OCI-LY3 (cell line): ENCODE measurements around the gene NKX6-1.

Source experiments
- H2AFZ ChIP-seq: fragments of 200-600, 300-600 bp; shearing (Covaris generic); 2 replicates; pipeline ENCODE4 v1.6.0; 2014; ENCODE audit warnings: antibody characterized with exemption, low read depth, low read length
- H3K27ac ChIP-seq: fragments of 200-600, 300-600 bp; sonication (generic); 2 replicates; pipeline ENCODE4 v1.5.1; 2014; ENCODE audit warnings: mild to moderate bottlenecking, low read length, moderate library complexity, mixed read lengths
- H3K27me3 ChIP-seq: fragments of 200-600, 300-600 bp; sonication (generic); 2 replicates; pipeline ENCODE4 v1.6.1; 2014; ENCODE audit warnings: low read depth, low read length, mixed read lengths
- H3K36me3 ChIP-seq: fragments of 200-600, 300-600 bp; sonication (generic); replicated peaks from 2 replicates; pipeline ENCODE3; 2014; ENCODE audit warnings: low read depth, low read length, mixed read lengths
- H3K4me1 ChIP-seq: fragments of 300-600, 200-600 bp; sonication (generic); 2 replicates; pipeline ENCODE4 v1.6.1; 2014; ENCODE audit warnings: low read length, mixed read lengths
- H3K4me2 ChIP-seq: fragments of 200-600, 300-600 bp; sonication (generic); 2 replicates; pipeline ENCODE4 v1.6.1; 2014; ENCODE audit warnings: low read length, mixed read lengths
- H3K4me3 ChIP-seq: fragments of 300-600, 200-600 bp; sonication (generic); 2 replicates; pipeline ENCODE4 v1.5.1; 2014; ENCODE audit warnings: antibody characterized with exemption, mild to moderate bottlenecking, low read length, moderate library complexity
- H3K79me2 ChIP-seq: fragments of 300-600, 200-600 bp; shearing (Covaris generic); 2 replicates; pipeline ENCODE4 v1.6.1; 2014; ENCODE audit warnings: mild to moderate bottlenecking, low read length, mixed read lengths
- H3K9ac ChIP-seq: fragments of 300-600, 200-600 bp; shearing (Covaris generic); 2 replicates; pipeline ENCODE4 v1.6.0; 2014; ENCODE audit warnings: mild to moderate bottlenecking, low read length, moderate library complexity
- H3K9me3 ChIP-seq: fragments of 200-600, 300-600 bp; shearing (Covaris generic); 2 replicates; pipeline ENCODE4 v1.6.1; 2014; ENCODE audit warnings: low read length, mixed read lengths; ENCODE audit not compliant: insufficient read depth
- H4K20me1 ChIP-seq: fragments of 200-600, 300-600 bp; sonication (generic); 2 replicates; pipeline ENCODE4 v1.6.1; 2016; ENCODE audit warnings: low read length, mixed read lengths; ENCODE audit not compliant: insufficient read depth
- CTCF ChIP-seq: fragments of 200-600, 300-600 bp; sonication (generic); IDR thresholded peaks from 2 replicates; pipeline ENCODE4 v1.5.1; 2014; ENCODE audit warnings: antibody characterized with exemption, low read length, low read depth
- EZH2phosphoT487 ChIP-seq: fragments of 200-600 bp; shearing (Covaris generic); IDR thresholded peaks from 2 replicates; pipeline ENCODE4 v1.6.1; 2018; ENCODE audit warnings: antibody characterized with exemption, mixed run types, low read depth

NKX6-1 gene

DNA sequence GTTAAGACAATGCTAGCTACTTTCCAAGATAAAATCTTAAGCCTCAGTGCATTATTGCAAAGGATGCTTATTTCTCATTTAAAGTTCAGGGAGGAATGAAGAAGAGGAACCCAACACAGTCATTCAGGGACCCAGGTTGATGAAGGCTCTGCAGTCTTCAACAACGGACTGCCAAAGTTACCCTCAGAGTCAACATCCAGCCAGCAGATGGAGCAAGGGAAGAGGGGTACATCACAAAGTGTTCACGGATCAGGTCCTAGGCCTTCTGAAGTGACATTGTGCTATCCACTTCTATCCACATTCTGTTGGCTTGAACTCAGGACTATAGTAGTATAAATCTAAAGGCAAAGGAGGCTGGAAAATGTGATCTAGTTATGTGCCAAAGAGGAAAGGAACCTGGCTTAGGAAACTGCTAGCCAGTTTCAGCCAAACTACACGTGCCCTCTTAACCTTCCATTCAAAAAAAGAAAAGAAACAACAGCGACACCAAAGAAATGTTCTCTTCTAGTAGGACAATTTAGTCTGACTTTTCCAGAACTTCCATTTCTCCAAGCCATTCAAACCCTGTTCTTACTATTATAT is 28.8 kb downstream of the NKX6-1 start:
- Histone ChIP-seq H3K36me3 (no peaks in the 10 kb centered on the region), H3K4me3 (no peak overlapping the region), H3K4me2 (no peak overlapping the region), H4K20me1 (no peaks in the 10 kb centered on the region), H3K9ac (no peak overlapping the region), H3K79me2 (no peaks in the 10 kb centered on the region), H2AFZ (no peak overlapping the region), H3K9me3 (no peaks in the 10 kb centered on the region), H3K27me3 (no peaks in the 10 kb centered on the region), H3K27ac (no peak overlapping the region), H3K4me1 (no peaks in the 10 kb centered on the region)
- peak; percentile 56 for TF ChIP-seq CTCF
- TF ChIP-seq EZH2phosphoT487 = no peak

- no peaks in the 10 kb centered on the region for H3K27me3 ChIP-seq
Measured at GRCh38 chr4:84467601-84468000, 31.5 kb downstream of the NKX6-1 start.

DNA sequence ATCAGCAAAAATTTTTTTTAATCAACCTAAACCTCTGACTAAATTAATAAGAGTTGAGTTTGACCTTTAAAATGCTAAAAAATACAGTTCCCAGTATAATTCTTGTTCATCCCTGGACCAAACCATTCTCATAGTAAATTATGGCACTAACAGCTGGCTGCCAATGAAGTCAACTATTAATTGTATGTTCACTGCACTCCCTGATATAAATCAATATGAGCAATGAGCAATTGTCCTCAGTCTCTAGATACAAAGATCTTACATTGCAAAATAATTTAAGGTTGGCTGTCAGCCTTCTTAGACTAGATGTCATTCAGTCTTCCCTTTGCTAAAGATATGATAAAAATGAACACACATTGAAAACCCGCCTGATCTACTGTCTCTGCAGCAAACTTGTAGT is 39.3 kb downstream of the NKX6-1 start:
- no peak overlapping the region for H3K4me2 ChIP-seq
- H2AFZ ChIP-seq = no peak overlapping the region
- no peaks in the 10 kb centered on the region for H3K4me1 ChIP-seq
- no peak overlapping the region for H3K9ac ChIP-seq
- H3K27me3 ChIP-seq = no peaks in the 10 kb centered on the region
- H4K20me1 ChIP-seq = no peaks in the 10 kb centered on the region
- TF ChIP-seq CTCF (no peak), EZH2phosphoT487 (no peak)
- no peak overlapping the region for H3K4me3 ChIP-seq
- no peaks in the 10 kb centered on the region; the same call in 1 of the 2 replicates for H3K9me3 ChIP-seq
- no peaks in the 10 kb centered on the region for H3K79me2 ChIP-seq
- no peak overlapping the region for H3K27ac ChIP-seq
- no peaks in the 10 kb centered on the region for H3K36me3 ChIP-seq

More at GRCh38 chr4:84467601-84468000, 31.5 kb downstream of the NKX6-1 start:
- H3K9ac ChIP-seq = no peak overlapping the region
- no peak overlapping the region for H3K4me3 ChIP-seq
- no peaks in the 10 kb centered on the region for H3K36me3 ChIP-seq
- no peaks in the 10 kb centered on the region for H3K4me1 ChIP-seq
- H2AFZ ChIP-seq = no peak overlapping the region
- no peak overlapping the region for H3K4me2 ChIP-seq
- TF ChIP-seq EZH2phosphoT487 = no peak
- no peaks in the 10 kb centered on the region for H3K79me2 ChIP-seq
- H3K9me3 ChIP-seq = no peaks in the 10 kb centered on the region; the same call in 1 of the 2 replicates
- no peaks in the 10 kb centered on the region for H4K20me1 ChIP-seq
- no peak overlapping the region for H3K27ac ChIP-seq

DNA sequence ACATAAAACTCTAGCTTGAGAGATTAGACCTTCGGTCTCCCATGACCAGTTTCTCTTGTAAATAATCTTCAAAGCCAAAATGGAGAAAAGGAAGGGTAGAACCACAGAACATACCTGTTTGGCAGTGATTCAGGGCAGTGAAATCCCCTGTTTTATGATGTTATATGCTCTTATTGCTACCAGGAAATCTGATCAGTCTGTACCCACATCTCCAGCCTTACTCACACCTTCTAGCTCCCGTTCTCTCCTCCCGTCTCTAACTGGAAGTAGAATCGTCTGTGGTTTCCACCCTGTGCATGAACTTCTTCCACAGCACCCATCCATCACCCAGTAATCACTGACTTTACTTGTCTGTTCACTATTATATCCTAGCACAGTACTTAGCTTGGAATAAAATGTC is 42.9 kb downstream of the NKX6-1 start:
- no peak overlapping the region for H2AFZ ChIP-seq
- no peaks in the 10 kb centered on the region for H4K20me1 ChIP-seq
- no peak overlapping the region for H3K27ac ChIP-seq
- no peaks in the 10 kb centered on the region for H3K4me1 ChIP-seq
- H3K4me3 ChIP-seq = no peak overlapping the region
- TF ChIP-seq EZH2phosphoT487 = no peak
- TF ChIP-seq CTCF = no peak
- no peaks in the 10 kb centered on the region for H3K9me3 ChIP-seq
- H3K27me3 ChIP-seq = no peaks in the 10 kb centered on the region
- no peaks in the 10 kb centered on the region for H3K79me2 ChIP-seq
- H3K9ac ChIP-seq = no peak overlapping the region
- no peak overlapping the region for H3K4me2 ChIP-seq
- H3K36me3 ChIP-seq = no peaks in the 10 kb centered on the region

- no peak overlapping the region for H3K4me2 ChIP-seq
- H3K4me3 ChIP-seq = no peak overlapping the region
- H2AFZ ChIP-seq = no peak overlapping the region
- no peaks in the 10 kb centered on the region for H3K27me3 ChIP-seq
- H3K9me3 ChIP-seq = no peaks in the 10 kb centered on the region
- H3K79me2 ChIP-seq = no peaks in the 10 kb centered on the region
- H4K20me1 ChIP-seq = no peaks in the 10 kb centered on the region
- no peaks in the 10 kb centered on the region for H3K4me1 ChIP-seq
- H3K27ac ChIP-seq = no peak overlapping the region
- TF ChIP-seq CTCF = no peak
- no peak for TF ChIP-seq EZH2phosphoT487
- no peaks in the 10 kb centered on the region for H3K36me3 ChIP-seq
- H3K9ac ChIP-seq = no peak overlapping the region
Measured at GRCh38 chr4:84455697-84456096, 43.4 kb downstream of the NKX6-1 start.
